GM21390 (cell line): Measurements from ENCODE around the gene VIT.

Source experiments
- ATAC-seq: cut with Tn5 transposase; IDR thresholded peaks from one replicate; pipeline ENCODE4 v1.9.1; 2021; ENCODE audit not compliant: unreplicated experiment

The VIT gene

DNA sequence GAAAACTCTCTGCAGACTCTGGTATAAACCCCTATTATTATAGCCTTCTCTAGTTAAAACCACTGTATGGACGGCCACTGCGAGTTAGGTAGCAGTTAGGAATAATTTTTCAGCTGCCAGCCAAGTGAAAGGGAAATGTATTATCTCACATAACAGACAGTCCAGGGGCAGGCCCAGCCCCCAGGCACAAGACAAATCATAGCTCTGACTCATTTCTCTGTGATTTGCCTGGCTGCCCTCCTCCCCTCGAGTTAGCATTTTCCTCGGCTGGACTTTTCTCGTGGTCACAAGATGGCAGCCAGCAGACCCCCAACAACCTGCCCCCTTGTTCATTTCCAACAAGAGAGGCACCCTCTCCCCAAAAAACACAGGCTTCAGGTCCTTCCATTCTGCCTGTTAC is 10.5 kb downstream of the VIT start:
- no peak for ATAC-seq

DNA sequence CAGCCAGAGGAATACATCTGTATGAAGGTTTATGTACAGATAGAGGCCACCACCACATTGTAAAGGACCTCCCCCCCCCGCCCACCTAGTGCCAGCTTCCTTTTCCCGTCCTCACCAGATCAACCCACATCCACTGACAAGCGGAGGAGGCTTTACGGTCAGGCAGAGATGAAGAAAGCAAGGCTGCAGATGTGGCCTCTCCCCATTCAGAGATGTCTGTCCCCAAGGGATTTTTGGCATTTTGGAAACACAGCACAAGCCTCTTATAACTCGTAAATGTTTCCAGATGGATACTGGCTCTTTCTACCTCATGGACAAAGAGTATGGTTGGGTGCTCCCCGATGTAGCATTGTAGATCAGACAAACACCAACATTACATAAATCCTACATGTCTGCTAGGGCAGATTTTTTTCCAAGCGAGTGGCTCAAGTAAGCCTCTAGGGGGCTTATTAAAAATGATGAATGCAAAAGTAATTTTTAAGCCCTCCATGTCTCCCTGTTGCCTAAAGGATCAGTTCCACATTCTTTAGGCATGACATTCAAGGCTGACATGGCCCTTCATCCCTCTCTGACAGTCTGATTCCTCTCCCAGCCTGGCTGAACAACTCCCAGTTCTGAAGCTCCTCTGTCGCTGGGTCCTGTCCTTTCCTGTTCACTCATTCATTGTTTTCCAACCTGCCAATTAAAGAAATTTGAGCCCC is 11.7 kb downstream of the VIT start:
- ATAC-seq: no peak

DNA sequence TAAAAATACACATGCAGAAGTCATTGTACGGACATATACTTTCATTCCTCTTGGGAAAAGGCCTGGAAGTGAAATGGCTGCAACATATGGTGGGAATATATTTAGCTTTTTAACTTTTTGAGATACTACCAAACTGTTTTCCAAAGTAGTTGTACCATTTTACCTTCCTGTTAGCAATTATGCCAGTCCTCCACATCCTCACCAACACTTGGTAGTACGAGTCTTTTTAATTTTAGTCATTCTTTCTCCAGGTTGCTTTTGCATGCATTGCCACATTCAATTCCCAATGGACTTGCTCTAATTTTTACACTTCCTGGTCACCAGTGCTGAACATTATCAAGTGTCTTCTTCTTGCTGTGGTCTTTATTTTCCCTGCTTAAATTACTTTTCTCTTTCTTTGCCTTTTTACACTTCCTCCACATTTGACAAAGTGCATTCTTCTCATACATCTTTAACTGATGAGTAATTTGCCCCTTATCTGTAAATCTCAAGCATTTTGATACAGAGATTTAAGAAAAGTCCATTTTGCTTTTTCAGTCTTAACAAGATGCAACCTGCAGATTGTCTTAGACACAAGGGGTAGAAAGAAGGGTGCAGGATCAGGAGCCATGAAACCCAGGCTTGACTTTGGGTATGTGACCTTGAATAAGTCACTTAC is 14.5 kb downstream of the VIT start:
- ATAC-seq: no peak

DNA sequence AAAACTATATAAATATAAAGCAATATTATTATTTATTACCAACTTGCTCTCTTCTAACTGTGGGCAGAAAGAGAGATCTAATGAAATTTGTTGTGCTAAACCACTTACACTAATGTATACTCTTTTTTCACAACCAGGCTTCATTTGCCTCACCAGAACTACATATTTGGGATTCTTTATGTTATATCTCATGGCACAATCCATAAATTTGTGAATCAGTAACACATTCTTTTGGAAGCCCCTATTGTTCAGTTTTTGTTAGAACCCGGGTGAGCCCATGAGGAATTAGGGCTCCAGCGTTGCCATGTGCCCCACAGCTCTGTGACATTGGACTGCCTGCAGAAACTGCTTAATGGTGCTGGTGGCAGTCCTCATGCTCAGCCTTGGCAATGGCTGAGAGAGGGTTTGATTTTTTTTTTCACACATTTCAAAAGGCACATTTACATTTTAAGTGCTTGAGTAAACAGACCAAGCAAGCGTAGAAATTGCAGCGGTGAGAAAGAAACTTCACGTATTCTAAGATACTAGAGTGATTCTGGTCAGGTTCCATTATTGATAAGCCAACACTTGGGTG is 15.3 kb downstream of the VIT start:
- ATAC-seq: no peak

DNA sequence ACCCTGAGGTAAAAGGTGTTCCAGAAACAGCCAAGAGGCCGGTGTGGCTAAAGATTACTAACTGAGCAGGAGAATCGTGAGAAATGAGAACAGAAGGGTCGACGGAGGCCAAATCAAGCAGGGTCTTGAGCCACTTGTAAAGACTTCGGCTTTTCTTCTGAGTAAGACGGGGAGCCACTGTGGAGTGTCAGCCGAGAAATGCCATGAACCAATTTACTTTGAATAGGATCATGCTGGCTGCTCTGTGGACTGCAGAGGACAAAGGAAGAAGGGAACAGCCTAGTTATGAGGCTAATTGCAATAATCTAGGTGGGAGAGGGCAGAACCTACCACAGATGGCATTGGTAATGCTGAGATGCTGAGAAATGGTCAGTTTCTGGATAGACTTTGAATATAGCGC is 16.8 kb downstream of the VIT start:
- ATAC-seq: no peak

DNA sequence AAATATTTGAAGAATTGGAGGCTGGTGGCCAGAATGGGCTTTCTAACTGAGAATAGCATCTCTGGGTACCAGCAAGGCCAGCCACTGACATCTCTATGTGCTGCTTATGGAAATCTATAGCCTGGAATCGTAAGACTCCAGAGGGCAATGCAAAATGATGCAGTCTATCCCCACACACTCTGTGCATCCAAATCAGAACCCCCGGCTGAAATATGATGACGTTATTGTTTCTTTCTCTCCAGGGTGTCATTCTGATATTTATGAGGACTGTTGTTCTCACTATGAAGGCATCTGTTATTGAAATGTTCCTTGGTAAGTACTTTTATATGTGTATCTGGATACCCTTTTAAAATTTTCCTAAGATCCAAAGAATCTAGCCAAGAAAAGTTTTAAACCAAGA is 19.6 kb downstream of the VIT start:
- no peak for ATAC-seq

DNA sequence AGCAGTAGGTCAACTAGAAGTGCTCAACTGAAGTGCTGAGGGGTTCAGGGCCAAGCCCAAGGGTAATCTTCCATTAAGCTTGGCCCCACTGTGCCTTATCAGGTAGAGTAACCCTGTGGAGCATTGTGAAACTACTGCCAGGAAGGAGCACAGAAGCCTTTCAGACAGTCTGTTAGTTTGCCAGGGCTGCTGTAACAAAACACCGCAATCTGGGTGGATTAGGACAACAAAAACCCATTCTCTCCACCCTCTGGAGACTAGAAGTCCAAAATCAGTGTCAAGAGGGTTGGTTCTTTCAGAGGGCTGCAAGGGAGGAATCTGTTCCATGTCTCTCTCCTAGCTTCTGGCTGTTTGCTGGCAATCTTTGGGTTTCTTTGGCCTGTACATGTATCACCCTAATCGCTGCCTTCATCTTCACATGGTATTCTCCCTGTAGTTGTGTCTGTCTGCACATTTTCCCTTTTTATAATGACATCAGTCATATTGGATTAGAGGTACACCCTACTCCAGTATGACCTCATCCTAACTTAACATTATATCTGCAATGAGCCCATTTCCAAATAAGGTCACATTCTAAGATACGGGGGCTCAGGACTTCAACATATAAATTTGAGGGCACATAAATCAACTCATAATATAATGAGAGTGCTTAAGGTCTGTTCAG is 21.2 kb downstream of the VIT start:
- no peak for ATAC-seq

DNA sequence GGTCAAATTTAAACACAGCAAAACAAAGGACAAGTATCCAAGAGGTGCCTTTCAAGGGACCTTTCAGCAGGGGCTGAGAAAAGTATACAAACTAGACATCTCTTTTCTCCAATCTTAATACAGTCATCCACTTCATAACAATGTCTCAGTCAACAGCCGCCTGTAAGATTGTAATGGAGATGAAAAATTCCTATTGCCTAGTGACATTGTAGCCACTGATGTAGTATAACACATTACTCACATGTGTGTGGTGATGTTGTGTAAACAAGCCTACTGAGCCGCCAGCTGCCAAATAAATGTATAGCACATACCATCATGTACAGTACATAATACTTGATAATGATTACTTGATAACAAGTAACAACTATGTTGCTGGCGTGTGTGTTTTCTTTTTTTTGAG is 31.0 kb downstream of the VIT start:
- ATAC-seq: no peak

DNA sequence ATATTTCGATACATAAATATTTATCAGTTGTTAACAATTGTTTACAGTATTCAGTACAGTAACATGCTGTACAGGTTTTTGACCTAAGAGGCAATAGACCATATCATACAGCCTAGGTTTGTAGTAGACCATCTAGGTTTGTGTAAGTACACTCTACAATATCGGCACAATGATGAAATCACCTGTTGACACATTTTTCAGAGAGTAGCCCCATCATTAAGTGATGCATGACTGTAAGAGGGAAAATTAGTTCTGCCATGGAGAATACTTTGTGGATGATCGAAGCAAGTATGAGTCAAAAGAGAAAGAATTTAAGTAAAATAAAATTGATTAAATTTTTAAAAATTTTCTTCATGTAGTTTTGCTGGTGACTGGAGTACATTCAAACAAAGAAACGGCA is 32.6 kb downstream of the VIT start:
- ATAC-seq: no peak

DNA sequence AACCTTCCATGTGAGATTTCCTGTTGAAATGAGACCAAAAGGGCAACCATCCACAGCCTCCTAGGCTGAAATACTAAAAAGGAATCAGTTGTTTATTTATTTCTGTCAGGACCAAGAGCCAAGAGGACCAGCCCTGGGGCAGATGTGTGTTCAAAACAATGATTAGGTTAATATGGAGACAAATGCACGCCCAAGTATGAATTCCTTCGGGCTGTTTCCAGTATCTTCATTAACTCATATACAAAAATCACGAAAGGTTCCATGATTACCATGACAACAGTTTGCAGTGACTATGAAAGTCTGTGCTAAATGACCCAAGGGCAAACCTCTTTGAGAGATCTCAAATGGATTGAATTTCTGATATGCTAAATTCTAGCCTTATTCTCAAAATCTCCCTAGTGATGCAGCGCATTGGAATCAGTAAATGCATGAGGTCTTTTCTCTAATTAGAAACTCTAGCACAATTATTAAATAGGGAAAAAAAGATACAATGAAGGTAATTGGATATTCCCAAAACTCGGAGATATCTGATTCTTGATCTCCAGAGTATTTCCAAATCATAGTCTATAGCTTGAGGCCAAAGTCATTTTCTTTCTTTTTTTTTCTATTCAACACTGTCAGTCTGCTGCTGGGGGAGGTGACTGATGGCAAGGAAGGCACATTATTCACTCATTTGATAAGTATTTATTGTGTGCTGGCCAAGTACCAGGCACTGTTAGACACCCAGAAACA is 35.6 kb downstream of the VIT start:
- ATAC-seq: no peak

DNA sequence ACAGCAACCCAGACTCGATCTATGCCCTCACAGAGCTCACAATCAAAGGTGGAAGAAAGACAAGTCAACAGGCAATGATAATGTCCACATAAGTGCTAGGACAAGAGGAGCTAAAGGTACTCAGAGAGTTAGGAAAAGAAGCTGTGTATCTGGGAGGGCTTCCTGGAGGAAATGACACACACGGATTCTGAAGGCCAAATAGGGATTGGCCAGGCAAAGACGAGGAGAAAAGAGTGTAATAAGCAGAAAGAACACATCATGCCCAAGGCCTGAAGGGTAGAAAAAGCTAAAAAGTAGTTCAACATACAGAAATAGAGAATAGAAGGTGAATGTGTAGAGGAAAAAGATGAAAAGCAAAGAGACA is 36.1 kb downstream of the VIT start:
- ATAC-seq: no peak

DNA sequence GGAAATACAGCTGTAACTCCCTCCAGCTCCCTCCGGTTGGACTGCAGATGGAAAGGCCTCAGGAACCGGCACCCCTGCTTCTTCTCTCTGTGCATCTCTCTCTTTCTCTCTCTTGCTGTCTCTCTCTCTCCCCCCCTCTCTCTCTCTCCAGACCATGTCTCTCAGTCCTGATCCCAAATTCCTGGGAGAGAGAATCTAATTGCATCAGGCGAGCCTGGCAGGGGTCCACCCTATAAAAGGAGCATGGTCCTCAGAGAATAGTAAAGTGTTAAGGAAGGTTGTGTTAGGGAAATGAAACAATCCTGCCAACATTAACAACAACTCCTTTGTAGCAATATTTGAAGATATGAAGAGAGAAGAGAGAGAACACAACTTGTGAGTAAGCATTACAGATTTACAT is 36.7 kb downstream of the VIT start:
- ATAC-seq: no peak

DNA sequence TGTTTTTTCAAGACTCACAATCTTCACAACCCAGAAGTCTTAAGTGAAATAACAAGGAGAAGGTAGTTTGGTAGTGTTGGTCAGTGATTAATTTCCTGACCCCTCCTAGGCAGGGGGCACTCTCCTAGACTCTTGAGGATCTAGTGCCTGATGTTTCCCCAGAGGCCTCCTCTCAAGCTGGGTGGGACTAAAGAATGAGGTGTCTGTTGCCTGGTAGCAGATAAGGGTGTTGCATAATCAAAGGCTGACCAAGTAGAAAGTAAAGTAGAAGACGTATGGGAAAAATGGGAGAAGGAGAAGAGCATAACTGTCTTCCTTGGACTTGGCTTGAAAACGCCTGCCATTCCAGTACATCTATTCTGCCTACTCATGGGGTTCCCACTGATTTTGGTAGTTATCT is 37.8 kb downstream of the VIT start:
- no peak for ATAC-seq

DNA sequence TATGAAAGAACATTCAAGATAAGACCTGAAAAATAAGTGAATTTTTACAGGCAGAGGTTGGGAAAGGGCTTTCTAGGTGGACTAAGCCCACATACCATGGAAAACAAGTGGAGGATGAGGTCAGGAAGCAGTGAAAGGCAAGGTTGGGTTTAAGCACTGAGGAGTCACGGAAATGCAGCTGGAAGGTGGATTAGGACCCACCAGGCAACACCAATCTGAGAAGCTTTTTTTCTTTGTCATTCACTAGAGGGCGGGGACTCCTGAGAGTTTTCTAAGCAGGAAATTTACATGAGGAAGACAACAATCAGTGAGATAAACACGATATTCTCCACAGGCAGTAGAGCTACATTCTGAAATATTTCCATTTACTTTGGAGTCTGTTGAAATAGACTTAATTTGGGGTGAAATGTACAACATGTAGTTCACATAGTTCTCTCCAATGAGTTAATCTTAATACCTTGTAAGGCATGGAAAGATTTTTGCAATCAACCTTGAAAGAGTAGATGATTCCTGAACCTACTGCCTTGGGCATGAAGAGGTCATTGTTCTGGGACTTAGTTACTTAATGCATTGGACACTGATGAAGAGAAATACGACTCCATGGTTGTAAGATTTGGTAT is 40.7 kb downstream of the VIT start:
- ATAC-seq: no peak

DNA sequence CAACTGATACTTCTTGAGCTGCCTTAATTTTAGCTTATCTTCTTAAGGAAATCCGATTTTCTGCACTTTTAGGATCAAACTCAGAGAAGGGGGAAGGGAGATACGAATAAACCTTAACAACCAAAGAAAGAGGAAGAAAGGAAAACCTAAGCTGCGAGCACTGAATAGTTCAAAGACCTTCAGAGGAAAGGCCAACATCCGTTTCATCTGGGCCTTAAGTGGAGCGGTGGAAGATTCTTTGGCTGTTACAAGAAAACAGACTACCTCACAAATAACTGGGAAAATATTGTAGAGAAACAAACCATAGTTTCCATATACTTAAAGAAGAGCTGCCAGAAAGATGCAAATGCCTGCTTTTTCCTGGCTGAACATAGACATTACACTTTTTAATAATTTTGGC is 43.6 kb downstream of the VIT start:
- ATAC-seq: no peak

DNA sequence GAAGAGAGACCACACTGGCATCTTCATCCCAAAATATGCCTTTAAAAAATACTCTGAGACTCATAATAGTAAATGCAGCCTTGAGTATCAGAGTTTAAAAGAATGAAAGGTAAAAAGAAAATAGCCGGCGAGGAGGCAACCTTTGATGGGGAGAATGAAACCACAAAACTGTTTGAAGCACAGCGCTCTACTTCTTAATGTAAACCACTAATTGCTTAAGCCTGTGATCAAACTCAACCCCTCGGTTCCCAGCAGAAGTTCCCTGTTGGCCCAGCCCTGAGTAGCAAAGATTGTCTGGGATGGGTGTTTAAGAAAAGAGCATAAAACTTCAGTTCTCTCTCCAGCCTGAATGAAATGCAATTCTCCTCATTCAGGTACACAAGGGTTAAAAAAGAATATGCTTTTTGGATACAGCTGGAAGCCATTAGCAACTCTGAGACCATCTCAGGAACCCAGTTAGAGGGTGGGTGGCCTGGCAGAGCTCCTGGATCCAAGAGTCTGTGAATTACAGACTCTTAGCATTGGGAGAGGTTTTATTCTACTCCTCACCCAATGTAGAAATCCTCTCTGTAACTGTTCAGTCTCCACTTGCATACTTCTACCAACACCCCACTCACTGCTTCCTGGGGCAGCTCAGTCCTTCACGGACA is 44.8 kb downstream of the VIT start:
- no peak for ATAC-seq

DNA sequence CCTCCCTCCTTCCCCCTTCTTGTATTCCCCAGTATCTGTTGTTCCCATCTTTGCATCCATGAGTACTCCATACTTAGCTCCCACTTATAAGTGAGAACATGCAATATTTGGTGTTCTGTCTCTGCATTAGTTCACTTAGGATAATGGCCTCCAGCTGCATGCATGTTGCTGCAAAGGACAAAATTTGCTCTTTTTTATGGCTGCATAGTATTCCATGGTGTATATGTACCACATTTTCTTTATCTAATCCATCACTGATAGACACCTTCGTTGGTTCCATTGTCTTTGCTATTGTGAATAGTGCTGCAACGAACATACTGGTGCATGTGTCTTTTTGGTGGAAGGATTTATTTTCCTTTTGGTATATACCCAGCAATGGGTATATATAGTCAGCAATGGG is 47.4 kb downstream of the VIT start:
- no peak for ATAC-seq

DNA sequence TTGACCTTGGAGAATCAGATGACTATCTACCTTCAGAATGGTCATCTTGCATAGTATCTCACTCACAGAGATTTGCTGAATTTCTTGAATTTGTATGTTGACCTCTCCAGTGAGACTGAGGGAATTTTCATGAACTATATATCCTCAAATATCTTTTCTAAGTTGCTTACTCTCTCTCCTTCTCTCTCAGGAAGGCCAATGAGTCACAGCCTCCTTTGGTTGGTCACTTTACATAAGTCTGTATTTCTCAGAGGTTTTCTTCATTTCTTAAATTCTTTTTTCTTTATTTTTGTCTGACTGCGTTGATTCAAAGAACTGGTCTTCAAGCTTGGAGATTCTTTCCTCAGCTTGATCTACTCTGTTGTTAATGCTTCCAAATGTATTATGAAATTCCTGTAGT is 51.7 kb downstream of the VIT start:
- no peak for ATAC-seq

DNA sequence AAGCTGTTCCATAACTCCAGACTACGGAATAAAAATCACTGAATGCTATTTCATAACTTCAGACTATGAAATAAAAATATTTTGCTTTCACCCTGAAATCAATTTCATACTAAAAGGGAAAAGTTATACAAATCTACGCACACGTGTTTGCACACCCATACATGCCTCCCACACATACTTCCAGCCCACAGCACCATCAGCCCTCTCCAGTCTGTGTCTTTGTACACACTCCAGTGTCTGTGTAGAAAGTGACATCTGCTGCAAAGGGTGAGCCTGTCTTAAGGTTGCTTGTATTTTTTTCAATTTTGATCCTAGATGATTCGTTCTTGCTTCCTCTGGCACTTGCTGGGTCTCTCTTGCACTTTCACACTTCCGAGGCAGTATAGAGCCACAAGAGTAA is 53.6 kb downstream of the VIT start:
- no peak for ATAC-seq

DNA sequence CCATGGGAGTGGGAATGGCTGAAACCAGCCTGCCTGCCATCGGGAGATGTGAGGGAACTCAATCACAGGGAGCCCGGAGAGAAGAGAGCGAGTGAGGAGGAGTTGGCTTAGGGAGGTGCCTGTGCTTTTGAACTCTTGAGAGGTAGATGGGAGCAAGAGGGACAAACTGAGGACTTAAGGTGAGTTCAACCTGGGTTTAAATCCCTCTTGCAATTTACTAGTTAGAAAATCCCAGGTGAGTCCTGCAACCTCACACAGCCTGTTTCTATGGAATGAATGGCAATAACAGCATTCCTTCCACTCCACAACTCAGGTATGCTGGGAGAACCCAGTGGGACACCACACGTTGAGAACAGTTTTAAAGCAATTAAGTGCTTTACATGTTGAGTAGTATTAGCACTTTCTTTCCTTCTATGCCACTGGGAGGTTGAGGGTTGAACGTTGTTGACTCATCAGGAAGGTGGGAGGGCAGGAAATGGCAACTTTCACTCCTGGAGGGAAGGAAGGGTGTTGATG is 57.3 kb downstream of the VIT start:
- ATAC-seq: no peak
